Lower leg skin (tissue), 3 donors: Measurements from ENCODE around the gene LRRC49.

ENCODE experiments used
- POLR2A ChIP-seq, 2 donors: fragments of 450-650 bp; IDR thresholded peaks; one replicate each; pipeline ENCODE4 v1.6.1; 2016 to 2017; ENCODE audit warnings: antibody characterized with exemption in 2 of 2, mild to moderate bottlenecking in 1 of 2, moderate library complexity in 1 of 2
- TF ChIP-seq, protein P1 (sequence below), 3 donors: fragments of 450-650 bp; IDR thresholded peaks; one replicate each; pipeline ENCODE4 v1.5.1; 2016; ENCODE audit warnings: antibody characterized with exemption in 3 of 3, mild to moderate bottlenecking in 3 of 3, moderate library complexity in 2 of 3

DNA sequence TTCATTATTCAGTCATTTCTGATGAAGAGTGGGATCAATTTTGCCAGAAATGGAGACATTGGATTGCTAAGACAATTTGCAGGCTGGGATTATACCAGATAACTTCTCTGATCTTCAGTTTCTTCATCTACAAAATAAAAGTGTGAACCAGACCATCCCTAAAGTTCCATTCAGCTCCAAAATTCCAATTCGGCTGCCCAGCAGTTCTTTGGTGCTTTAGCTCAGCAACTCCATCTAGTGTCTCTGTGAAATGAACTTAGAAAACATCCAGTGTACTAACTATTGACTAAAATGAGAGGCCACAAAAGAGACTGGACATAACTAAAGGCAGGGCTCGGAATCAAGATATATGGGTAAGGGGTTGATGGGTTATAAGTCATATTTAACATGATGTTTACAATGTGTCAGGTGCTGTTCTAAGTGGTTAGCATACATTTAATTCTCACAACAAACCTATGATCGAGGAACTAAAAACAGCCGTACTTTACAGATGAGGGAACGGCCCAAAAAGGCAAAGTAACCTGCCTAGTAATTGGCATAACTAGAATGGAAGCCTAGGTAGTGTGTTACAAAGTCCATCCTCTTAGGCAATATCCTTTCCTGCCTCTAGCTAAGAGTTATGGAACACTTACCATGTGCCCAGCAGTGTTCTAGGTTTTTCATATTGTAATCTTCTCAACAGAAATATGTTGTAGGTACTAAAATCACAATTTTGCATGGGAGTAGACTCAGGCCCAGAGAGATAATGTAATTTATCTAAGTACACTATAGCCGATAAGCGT, 17.4 kb upstream of the LRRC49 start:
- TF ChIP-seq, protein P1, sequence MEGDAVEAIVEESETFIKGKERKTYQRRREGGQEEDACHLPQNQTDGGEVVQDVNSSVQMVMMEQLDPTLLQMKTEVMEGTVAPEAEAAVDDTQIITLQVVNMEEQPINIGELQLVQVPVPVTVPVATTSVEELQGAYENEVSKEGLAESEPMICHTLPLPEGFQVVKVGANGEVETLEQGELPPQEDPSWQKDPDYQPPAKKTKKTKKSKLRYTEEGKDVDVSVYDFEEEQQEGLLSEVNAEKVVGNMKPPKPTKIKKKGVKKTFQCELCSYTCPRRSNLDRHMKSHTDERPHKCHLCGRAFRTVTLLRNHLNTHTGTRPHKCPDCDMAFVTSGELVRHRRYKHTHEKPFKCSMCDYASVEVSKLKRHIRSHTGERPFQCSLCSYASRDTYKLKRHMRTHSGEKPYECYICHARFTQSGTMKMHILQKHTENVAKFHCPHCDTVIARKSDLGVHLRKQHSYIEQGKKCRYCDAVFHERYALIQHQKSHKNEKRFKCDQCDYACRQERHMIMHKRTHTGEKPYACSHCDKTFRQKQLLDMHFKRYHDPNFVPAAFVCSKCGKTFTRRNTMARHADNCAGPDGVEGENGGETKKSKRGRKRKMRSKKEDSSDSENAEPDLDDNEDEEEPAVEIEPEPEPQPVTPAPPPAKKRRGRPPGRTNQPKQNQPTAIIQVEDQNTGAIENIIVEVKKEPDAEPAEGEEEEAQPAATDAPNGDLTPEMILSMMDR (IDR thresholded peaks at IDR 0.05), result no peak
- no peak for TF ChIP-seq POLR2A (IDR thresholded peaks at IDR 0.05)
